ENCODE results near the gene RTBDN. TPM values are rescaled to one million over a fixed set of nuclear protein-coding genes. Genes with fewer than 3 reads are reported as not detected.
"Not testable (repeated sequence)": the region's sequence is repeated elsewhere in the genome, so short reads cannot be mapped to it uniquely, and the experiment has no call there.

The RTBDN gene
- total RNA-seq, 1 donor from 2014 or later: 0.21 TPM

- DNase-seq (ENCODE audit: low read depth): no peak
Measured at GRCh38 chr19:12800923-12801465, 33.4 kb downstream of the RTBDN start.

GRCh38 chr19:12800466-12800770 lies 34.0 kb downstream of the RTBDN start:
- DNase-seq (ENCODE audit: low read depth): no peak
- H3K27me3 ChIP-seq (ENCODE audit: control insufficient read depth, insufficient read depth, low read length): no peaks in the 10 kb centered on the region
- TF ChIP-seq CTCF (IDR thresholded peaks at IDR 0.05; ENCODE audit: insufficient read depth, low read length, poor library complexity, severe bottlenecking): no peak
- H3K36me3 ChIP-seq (ENCODE audit: control insufficient read depth, insufficient read depth, low read length): no peaks in the 10 kb centered on the region
- peak overlapping the region; percentile 82 for H3K4me3 ChIP-seq (ENCODE audit: low read depth, low read length)

More at GRCh38 chr19:12800923-12801465, 33.4 kb downstream of the RTBDN start:
- Histone ChIP-seq H3K36me3 (ENCODE audit: control insufficient read depth, insufficient read depth, low read length) (no peaks in the 10 kb centered on the region), H3K27me3 (ENCODE audit: control insufficient read depth, insufficient read depth, low read length) (no peaks in the 10 kb centered on the region), H3K4me3 (ENCODE audit: low read depth, low read length) (peak overlapping the region; percentile 82)
- no peak for TF ChIP-seq CTCF (IDR thresholded peaks at IDR 0.05; ENCODE audit: insufficient read depth, low read length, poor library complexity, severe bottlenecking)

- no peak for TF ChIP-seq CTCF (IDR thresholded peaks at IDR 0.05; ENCODE audit: insufficient read depth, low read length, poor library complexity, severe bottlenecking)
- Histone ChIP-seq H3K36me3 (ENCODE audit: control insufficient read depth, insufficient read depth, low read length) (no peaks in the 10 kb centered on the region), H3K4me3 (ENCODE audit: low read depth, low read length) (no peak overlapping the region), H3K27me3 (ENCODE audit: control insufficient read depth, insufficient read depth, low read length) (no peaks in the 10 kb centered on the region)
- DNase-seq (ENCODE audit: low read depth): no peak
Measured at GRCh38 chr19:12799742-12800465, 34.5 kb downstream of the RTBDN start.

- H3K4me3 ChIP-seq (ENCODE audit: low read depth, low read length); DNase-seq (ENCODE audit: low read depth); H3K27me3 ChIP-seq (ENCODE audit: control insufficient read depth, insufficient read depth, low read length); H3K36me3 ChIP-seq (ENCODE audit: control insufficient read depth, insufficient read depth, low read length): not testable (repeated sequence)
Measured at GRCh38 chr19:12797607-12798006, 36.8 kb downstream of the RTBDN start.

GRCh38 chr19:12797141-12797587 lies 37.2 kb downstream of the RTBDN start:
- no peak for DNase-seq (ENCODE audit: low read depth)
- no peak for TF ChIP-seq CTCF (IDR thresholded peaks at IDR 0.05; ENCODE audit: insufficient read depth, low read length, poor library complexity, severe bottlenecking)
- Histone ChIP-seq H3K36me3 (ENCODE audit: control insufficient read depth, insufficient read depth, low read length) (no peaks in the 10 kb centered on the region), H3K4me3 (ENCODE audit: low read depth, low read length) (no peak overlapping the region), H3K27me3 (ENCODE audit: control insufficient read depth, insufficient read depth, low read length) (no peaks in the 10 kb centered on the region)

GRCh38 chr19:12796146-12797071 lies 38.0 kb downstream of the RTBDN start:
- H3K27me3 ChIP-seq (ENCODE audit: control insufficient read depth, insufficient read depth, low read length): no peaks in the 10 kb centered on the region
- H3K36me3 ChIP-seq (ENCODE audit: control insufficient read depth, insufficient read depth, low read length): no peaks in the 10 kb centered on the region
- no peak for DNase-seq (ENCODE audit: low read depth)
- no peak overlapping the region for H3K4me3 ChIP-seq (ENCODE audit: low read depth, low read length)
- TF ChIP-seq CTCF (IDR thresholded peaks at IDR 0.05; ENCODE audit: insufficient read depth, low read length, poor library complexity, severe bottlenecking): peak; percentile 91

Data from kidney epithelial cell (primary cell).